Measurements from ENCODE around the gene CA11. TPM values are rescaled to one million over a fixed set of nuclear protein-coding genes. Genes with fewer than 3 reads are reported as not detected.

Gene CA11
- total and polyA plus RNA-seq, 2 experiments from 2014 or later, result 8.8 to 29.7 TPM

GRCh38 chr19:48681127-48681470, 35.1 kb upstream of the CA11 start (continued):
- no peak for TF ChIP-seq ZNF462 (CRISPR knock-in tag; IDR thresholded peaks at IDR 0.05)
- TF ChIP-seq ZNF114 (CRISPR knock-in tag; IDR thresholded peaks at IDR 0.05), result no peak
- TF ChIP-seq CREB1 (CRISPR knock-in tag; IDR thresholded peaks at IDR 0.05; ENCODE audit: low read depth), result no peak
- no peak for TF ChIP-seq REST (IDR thresholded peaks at IDR 0.05; ENCODE audit: unreplicated experiment)
- no peak for TF ChIP-seq JUNB (IDR thresholded peaks at IDR 0.05; ENCODE audit: unreplicated experiment)

All from GM23338 (cell line).